ENCODE results near the gene SGO2.

DNA sequence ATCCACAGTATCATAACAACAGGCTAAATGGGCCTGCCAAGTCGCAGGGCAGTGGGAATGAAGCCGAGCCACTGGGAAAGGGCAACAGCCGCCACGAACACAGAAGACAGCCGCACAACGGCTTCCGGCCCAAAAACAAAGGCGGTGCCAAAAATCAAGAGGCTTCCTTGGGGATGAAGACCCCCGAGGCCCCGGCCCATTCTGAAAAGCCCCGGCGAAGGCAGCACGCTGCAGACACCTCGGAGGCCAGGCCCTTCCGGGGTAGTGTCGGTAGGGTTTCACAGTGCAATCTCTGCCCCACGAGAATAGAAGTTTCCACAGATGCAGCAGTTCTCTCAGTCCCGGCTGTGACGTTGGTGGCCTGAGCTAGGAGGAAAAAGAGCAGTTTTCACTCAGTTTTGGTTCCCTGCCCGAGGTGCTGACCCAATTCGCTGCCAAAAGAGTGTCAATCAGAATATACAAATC lies 48.3 kb upstream of the SGO2 start:
- no peak for TF ChIP-seq EZH2 (IDR thresholded peaks at IDR 0.05)
- TF ChIP-seq POLR2AphosphoS5 (IDR thresholded peaks at IDR 0.05; ENCODE audit: borderline replicate concordance, low read depth, low read length) = no peak
- TF ChIP-seq FOXP2 (optimal IDR thresholded peaks at IDR 0.05; ENCODE audit: control extremely low read depth, extremely low read length, insufficient read depth) = no peak

All from SK-N-MC (cell line).